Gastroesophageal sphincter (tissue), 4 donors: ENCODE data around the gene BAG3. TPM values are rescaled to one million over a fixed set of nuclear protein-coding genes. Genes with fewer than 3 reads are reported as not detected.
A peak's percentile ranks its signal among the peaks of the same experiment; 100 is the strongest.
"Not testable (repeated sequence)": the region's sequence is repeated elsewhere in the genome, so short reads cannot be mapped to it uniquely, and the experiment has no call there.

Experiments used
- ATAC-seq: fragments of 150-250 bp; one replicate; pipeline ENCODE4 v1.9.1; 2016; ENCODE audit warnings: mild to moderate bottlenecking, moderate library complexity
- H3K27ac ChIP-seq, 4 donors: fragments of 200-600 bp; sonication (generic) in 3 of 4; 1 replicate in 3 of 4; 2 replicates in 1 of 4; pipeline ENCODE4 v1.5.1; 2016 to 2019
- H3K27me3 ChIP-seq: fragments of 200-600 bp; sonication (generic); one replicate; pipeline ENCODE4 v1.5.1; 2019
- H3K36me3 ChIP-seq, 2 donors: fragments of 200-600 bp; sonication (generic); one replicate each; pipeline ENCODE4 v1.5.1; 2019; ENCODE audit warnings: control low read depth in 1 of 2
- H3K4me1 ChIP-seq, 3 donors: fragments of 200-600 bp; sonication (generic); 1 replicate in 2 of 3; 2 replicates in 1 of 3; pipeline ENCODE4 v1.5.1; 2016 to 2019; ENCODE audit warnings: control low read depth in 2 of 3
- H3K4me3 ChIP-seq, 2 donors: fragments of 200-600 bp; sonication (generic); one replicate each; pipeline ENCODE4 v1.5.1; 2019; ENCODE audit warnings: mild to moderate bottlenecking in 1 of 2, moderate library complexity in 1 of 2
- H3K9me3 ChIP-seq, 3 donors: fragments of 200-600 bp; sonication (generic); one replicate each; pipeline ENCODE4 v1.5.1; 2017 to 2019; ENCODE audit warnings: control low read depth in 2 of 3
- CTCF ChIP-seq, 4 experiments: fragments of 200-600 bp in 2 of 4; fragments of 450-650 bp in 2 of 4; sonication (generic) in 1 of 4; IDR thresholded peaks; one replicate each; pipeline ENCODE4 v1.5.1; 2017 to 2019; ENCODE audit warnings: antibody characterized with exemption in 4 of 4, mild to moderate bottlenecking in 2 of 4, moderate library complexity in 2 of 4
- EP300 ChIP-seq: sonication (generic); formaldehyde crosslinking; IDR thresholded peaks from one replicate; pipeline ENCODE4 v1.6.1; 2017; ENCODE audit warnings: antibody characterized with exemption, mild to moderate bottlenecking
- POLR2A ChIP-seq, 2 donors: fragments of 450-650 bp; IDR thresholded peaks; one replicate each; pipeline ENCODE4 v1.6.1; 2017; ENCODE audit warnings: antibody characterized with exemption in 2 of 2, mild to moderate bottlenecking in 2 of 2, moderate library complexity in 1 of 2
- POLR2AphosphoS5 ChIP-seq: sonication (generic); formaldehyde crosslinking; IDR thresholded peaks from one replicate; pipeline ENCODE4 v1.6.1; 2017; ENCODE audit warnings: antibody characterized with exemption
- WGBS, 2 donors: methylation state at CpG; one replicate each; pipeline ENCODE4 v1.1.5; 2018; ENCODE audit warnings: low coverage in 1 of 2; 5-methylcytosine and 5-hydroxymethylcytosine counted together
- total RNA-seq, 4 donors: library from RNA; depleted of rRNA; stranded (reverse); fragments of >200 nt; gene quantifications; one replicate each; pipeline ENCODE4 v1.1.0, GENCODE V29; 2016

BAG3 gene
- total RNA-seq, 4 donors from 2014 or later: 31.2 to 80.4 (median 61.4) TPM

- TF ChIP-seq POLR2A (IDR thresholded peaks at IDR 0.05) (peak in 1 of 2 donors; percentile 47), EP300 (peak; percentile 77), CTCF (IDR thresholded peaks at IDR 0.05) (no peak), POLR2AphosphoS5 (peak; percentile 97)
- 10 to 15% methylated on average over 6 to 9 of the region's 11 CpGs for WGBS, 2 donors
- H3K27ac ChIP-seq: peak overlapping the region; percentile 44 to 99 (median 98)
- ATAC-seq: peak; percentile 58
- H3K4me1 ChIP-seq: peaks cover 6 to 83% (median 59%) of the 10 kb centered on the region in 3 donors
- peak overlapping the region; percentile 2 to 29 for H3K4me3 ChIP-seq
- no peaks in the 10 kb centered on the region for H3K27me3 ChIP-seq
- H3K36me3 ChIP-seq: no peaks in the 10 kb centered on the region
- no peaks in the 10 kb centered on the region for H3K9me3 ChIP-seq
Measured at GRCh38 chr10:119655566-119656001, 4.4 kb downstream of the BAG3 start.

GRCh38 chr10:119656760-119657159 is 5.6 kb downstream of the BAG3 start:
- Histone ChIP-seq H3K9me3 (no peaks in the 10 kb centered on the region), H3K27ac (peak overlapping the region; percentile 44 to 99 (median 98)), H3K4me3 (no peak overlapping the region), H3K36me3 (no peaks in the 10 kb centered on the region), H3K27me3 (no peaks in the 10 kb centered on the region), H3K4me1 (peaks cover 6 to 92% (median 64%) of the 10 kb centered on the region in 3 donors)
- no peak for ATAC-seq
- WGBS, 2 donors: no CpG with 5 or more reads among the region's 2 CpGs
- no peak for TF ChIP-seq EP300

GRCh38 chr10:119657725-119658124 is 6.5 kb downstream of the BAG3 start:
- peak overlapping the region in 1 of 2 donors; percentile 26 for H3K4me3 ChIP-seq
- H3K27ac ChIP-seq: peak overlapping the region; percentile 44 to 99 (median 98)
- H3K27me3 ChIP-seq: no peaks in the 10 kb centered on the region
- peaks cover 6 to 99% (median 68%) of the 10 kb centered on the region in 3 donors for H3K4me1 ChIP-seq
- no peak for ATAC-seq
- H3K9me3 ChIP-seq: no peaks in the 10 kb centered on the region
- no peaks in the 10 kb centered on the region for H3K36me3 ChIP-seq
- TF ChIP-seq CTCF (IDR thresholded peaks at IDR 0.05) (no peak), EP300 (peak; percentile 55), POLR2AphosphoS5 (peak; percentile 61), POLR2A (IDR thresholded peaks at IDR 0.05) (no peak)
- 11 to 16% methylated on average over 7 of the region's 7 CpGs for WGBS, 2 donors

- Histone ChIP-seq H3K4me1 (peaks cover 6 to 99% (median 68%) of the 10 kb centered on the region in 3 donors), H3K9me3 (no peaks in the 10 kb centered on the region), H3K27ac (peak overlapping the region; percentile 44 to 99 (median 98)), H3K27me3 (no peaks in the 10 kb centered on the region), H3K4me3 (peak overlapping the region in 1 of 2 donors; percentile 26), H3K36me3 (no peaks in the 10 kb centered on the region)
- ATAC-seq: peak; percentile 94
- no peak for TF ChIP-seq CTCF (IDR thresholded peaks at IDR 0.05)
- peak; percentile 97 for TF ChIP-seq POLR2AphosphoS5
- no peak for TF ChIP-seq EP300
- peak in 1 of 2 donors; percentile 34 for TF ChIP-seq POLR2A (IDR thresholded peaks at IDR 0.05)
- 3 to 24% methylated on average over 6 of the region's 13 CpGs for WGBS, 2 donors
Measured at GRCh38 chr10:119658274-119658673, 7.1 kb downstream of the BAG3 start.

- WGBS, 2 donors: no CpG with 5 or more reads among the region's 10 CpGs
- TF ChIP-seq POLR2AphosphoS5 (peak; percentile 30), POLR2A (IDR thresholded peaks at IDR 0.05) (no peak)
- no peak for ATAC-seq
- peak overlapping the region; percentile 44 to 99 (median 98) for H3K27ac ChIP-seq
- H3K9me3 ChIP-seq: no peaks in the 10 kb centered on the region
- H3K27me3 ChIP-seq: no peaks in the 10 kb centered on the region
- H3K4me1 ChIP-seq: peaks cover 6 to 96% (median 52%) of the 10 kb centered on the region in 3 donors
- no peak overlapping the region for H3K4me3 ChIP-seq
- H3K36me3 ChIP-seq: no peaks in the 10 kb centered on the region
Measured at GRCh38 chr10:119659951-119660350, 8.8 kb downstream of the BAG3 start.

- not testable (repeated sequence) for H3K4me3 ChIP-seq, H3K36me3 ChIP-seq, H3K9me3 ChIP-seq, ATAC-seq, H3K27me3 ChIP-seq
- WGBS, 2 donors: 83 to 90% methylated on average over 1 to 7 of the region's 7 CpGs
- H3K4me1 ChIP-seq: peaks cover 2 to 95% (median 38%) of the 10 kb centered on the region in 3 donors
- peak overlapping the region in 3 of 4 donors; percentile 97 to 99 (median 99) for H3K27ac ChIP-seq
Measured at GRCh38 chr10:119662076-119662605, 11.0 kb downstream of the BAG3 start.
